Measurements from ENCODE around the gene JMJD8. TPM values are rescaled to one million over a fixed set of nuclear protein-coding genes. Genes with fewer than 3 reads are reported as not detected.
A peak's percentile ranks its signal among the peaks of the same experiment; 100 is the strongest.

JMJD8 gene
- total and polyA plus RNA-seq, 9 of the 15 experiments (the other 6 are each of a cell fraction or from before 2014, with no cell fraction given), result 1.2 to 50.6 (median 29.3) TPM

GRCh38 chr16:726438-727290 lies 42.5 kb upstream of the JMJD8 start, which contains the start of the genes CCDC78 and HAGHL (continued):
- no peak for TF ChIP-seq MYNN (IDR thresholded peaks at IDR 0.05)
- no peak for TF ChIP-seq MYNN (CRISPR knock-in tag; IDR thresholded peaks at IDR 0.05)
- no peak for TF ChIP-seq ZNF316 (IDR thresholded peaks at IDR 0.05)
- no peak for TF ChIP-seq ZNF134 (CRISPR knock-in tag; conservative IDR thresholded peaks at IDR 0.05)
- peak; percentile 58; the same call in 1 of the 2 replicates for TF ChIP-seq MYC (IDR thresholded peaks at IDR 0.05; ENCODE audit: low read depth, low read length)
- no peak for TF ChIP-seq MYC (CRISPR knock-in tag; IDR thresholded peaks at IDR 0.05; ENCODE audit: borderline replicate concordance, low read depth)
- no peak for TF ChIP-seq PRMT5 (CRISPR knock-in tag; IDR thresholded peaks at IDR 0.05)
- no peak for TF ChIP-seq SRSF9 (IDR thresholded peaks at IDR 0.05; ENCODE audit: borderline replicate concordance, low read depth, low read length)
- TF ChIP-seq ZC3H4 (CRISPR knock-in tag; IDR thresholded peaks at IDR 0.05; ENCODE audit: borderline replicate concordance), result no peak
- no peak for TF ChIP-seq ZKSCAN1 (IDR thresholded peaks at IDR 0.05; ENCODE audit: low read depth, low read length)
- TF ChIP-seq ZNF79 (CRISPR knock-in tag; IDR thresholded peaks at IDR 0.05; ENCODE audit: low read depth), result no peak
- TF ChIP-seq GTF2B (IDR thresholded peaks at IDR 0.05; ENCODE audit: extremely low read depth, insufficient read length), result no peak
- no peak for TF ChIP-seq DACH1 (IDR thresholded peaks at IDR 0.05; ENCODE audit: partially characterized antibody)
- no peak for TF ChIP-seq TBP (optimal IDR thresholded peaks at IDR 0.05; ENCODE audit: low read depth, low read length)
- TF ChIP-seq, protein P1, sequence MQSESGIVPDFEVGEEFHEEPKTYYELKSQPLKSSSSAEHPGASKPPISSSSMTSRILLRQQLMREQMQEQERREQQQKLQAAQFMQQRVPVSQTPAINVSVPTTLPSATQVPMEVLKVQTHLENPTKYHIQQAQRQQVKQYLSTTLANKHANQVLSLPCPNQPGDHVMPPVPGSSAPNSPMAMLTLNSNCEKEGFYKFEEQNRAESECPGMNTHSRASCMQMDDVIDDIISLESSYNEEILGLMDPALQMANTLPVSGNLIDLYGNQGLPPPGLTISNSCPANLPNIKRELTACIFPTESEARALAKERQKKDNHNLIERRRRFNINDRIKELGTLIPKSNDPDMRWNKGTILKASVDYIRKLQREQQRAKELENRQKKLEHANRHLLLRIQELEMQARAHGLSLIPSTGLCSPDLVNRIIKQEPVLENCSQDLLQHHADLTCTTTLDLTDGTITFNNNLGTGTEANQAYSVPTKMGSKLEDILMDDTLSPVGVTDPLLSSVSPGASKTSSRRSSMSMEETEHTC (IDR thresholded peaks at IDR 0.05), result no peak
- no peak for TF ChIP-seq FOXM1 (IDR thresholded peaks at IDR 0.05; ENCODE audit: low read depth)
- TF ChIP-seq FOXM1 (CRISPR knock-in tag; IDR thresholded peaks at IDR 0.05; ENCODE audit: low read depth), result no peak
- TF ChIP-seq, protein P2, sequence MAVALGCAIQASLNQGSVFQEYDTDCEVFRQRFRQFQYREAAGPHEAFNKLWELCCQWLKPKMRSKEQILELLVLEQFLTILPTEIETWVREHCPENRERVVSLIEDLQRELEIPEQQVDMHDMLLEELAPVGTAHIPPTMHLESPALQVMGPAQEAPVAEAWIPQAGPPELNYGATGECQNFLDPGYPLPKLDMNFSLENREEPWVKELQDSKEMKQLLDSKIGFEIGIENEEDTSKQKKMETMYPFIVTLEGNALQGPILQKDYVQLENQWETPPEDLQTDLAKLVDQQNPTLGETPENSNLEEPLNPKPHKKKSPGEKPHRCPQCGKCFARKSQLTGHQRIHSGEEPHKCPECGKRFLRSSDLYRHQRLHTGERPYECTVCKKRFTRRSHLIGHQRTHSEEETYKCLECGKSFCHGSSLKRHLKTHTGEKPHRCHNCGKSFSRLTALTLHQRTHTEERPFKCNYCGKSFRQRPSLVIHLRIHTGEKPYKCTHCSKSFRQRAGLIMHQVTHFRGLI (CRISPR knock-in tag; IDR thresholded peaks at IDR 0.05), result no peak
- TF ChIP-seq HDAC2 (IDR thresholded peaks at IDR 0.05), result no peak

Measured in K562 (cell line).